Panc1 (cell line): Measurements from ENCODE around the gene ARHGEF25. TPM values are rescaled to one million over a fixed set of nuclear protein-coding genes. Genes with fewer than 3 reads are reported as not detected.

Experiments used
- ATAC-seq: fragments of 200-7000 bp; cut with Tn5 transposase; 2 replicates; pipeline ENCODE4 v1.9.1; 2020; ENCODE audit warnings: mild to moderate bottlenecking, moderate library complexity
- BruUV-seq: library from RNA; stranded (reverse); fragments of 400-500 nt; replicated peaks from 2 replicates; lab custom pipeline; 2021; lab: Mats Ljungman, UMichigan
- CTCF ChIA-PET: fragments of 300-600 bp; sonication (Branson Sonifier 250); formaldehyde crosslinking; loops from one replicate; lab custom pipeline; 2022; ENCODE audit warnings: antibody characterized with exemption; lab: Charles Lee
- POLR2A ChIA-PET: fragments of 300-600 bp; sonication (Branson Sonifier 250); formaldehyde crosslinking; loops from one replicate; lab custom pipeline; 2022; ENCODE audit warnings: antibody characterized with exemption; lab: Charles Lee
- DNase-seq: peaks from one replicate; pipeline ENCODE4 v3.0.0-alpha.2; 2010; ENCODE audit warnings: low read depth, low spot score
- H3K27ac ChIP-seq: 2 replicates; pipeline ENCODE4 v1.5.1; 2011; ENCODE audit warnings: mild to moderate bottlenecking, low read length, inconsistent platforms
- H3K27me3 ChIP-seq: fragments of 200-500 bp; sonication (Bioruptor generic); 2 replicates; pipeline ENCODE4 v1.6.0; 2014; ENCODE audit warnings: low read length, inconsistent platforms; ENCODE audit not compliant: control insufficient read depth, insufficient read depth
- H3K36me3 ChIP-seq: fragments of 200-500 bp; sonication (Bioruptor generic); 2 replicates; pipeline ENCODE4 v1.5.1; 2014; ENCODE audit warnings: inconsistent platforms, mild to moderate bottlenecking, low read length, moderate library complexity; ENCODE audit not compliant: control insufficient read depth, insufficient read depth
- H3K4me1 ChIP-seq: 2 replicates; pipeline ENCODE4 v1.5.1; 2011; ENCODE audit warnings: inconsistent platforms, mild to moderate bottlenecking, low read length, moderate library complexity; ENCODE audit not compliant: control insufficient read depth, insufficient read depth
- H3K4me3 ChIP-seq, 2 experiments: 2 replicates each; pipeline ENCODE4 v1.5.1; 2011 to 2012; ENCODE audit warnings: low read depth in 2 of 2, low read length in 2 of 2, mild to moderate bottlenecking in 2 of 2, inconsistent platforms in 1 of 2, moderate library complexity in 1 of 2
- H3K9me3 ChIP-seq: fragments of 200-500 bp; sonication (Bioruptor generic); 2 replicates; pipeline ENCODE4 v1.5.1; 2014; ENCODE audit warnings: low read depth, mild to moderate bottlenecking, inconsistent platforms, low read length, moderate library complexity; ENCODE audit not compliant: control insufficient read depth, insufficient read depth
- CTCF ChIP-seq: fragments of 450-650 bp; IDR thresholded peaks from 2 replicates; pipeline ENCODE4 v1.5.1; 2017; ENCODE audit warnings: mild to moderate bottlenecking
- POLR2AphosphoS5 ChIP-seq: IDR thresholded peaks from 2 replicates; pipeline ENCODE4 v1.6.1; 2012; ENCODE audit warnings: mild to moderate bottlenecking, low read depth, low read length, moderate library complexity
- REST ChIP-seq, 2 experiments: IDR thresholded peaks; 2 replicates each; pipeline ENCODE4 v1.6.1; 2011 to 2012; ENCODE audit warnings: low read depth in 2 of 2, control low read depth in 1 of 2, low read length in 1 of 2, mild to moderate bottlenecking in 1 of 2, moderate library complexity in 1 of 2; ENCODE audit not compliant: insufficient read depth in 1 of 2
- SIN3A ChIP-seq: IDR thresholded peaks from 2 replicates; pipeline ENCODE4 v1.6.1; 2012; ENCODE audit warnings: low read depth, mild to moderate bottlenecking, low read length, moderate library complexity, borderline replicate concordance; ENCODE audit not compliant: insufficient read depth
- TCF7L2 ChIP-seq: IDR thresholded peaks from 2 replicates; pipeline ENCODE4 v1.6.1; 2011; ENCODE audit warnings: mild to moderate bottlenecking, low read depth, low read length, inconsistent platforms
- in situ Hi-C: cut with HindIII; loops from 2 replicates; pipeline ENCODE4 v1.10.0; 2016; ENCODE audit warnings: low sequenced_read_pairs, low pct_unique_long_range_greater_than_20kb
- intact Hi-C: fragments of 100-400 bp; cut with micrococcal nuclease; formaldehyde crosslinking; loops from one replicate; pipeline ENCODE4 v1.10.0; 2022; ENCODE audit not compliant: unreplicated experiment
- total RNA-seq: library from RNA; stranded (reverse); gene quantifications from one replicate; pipeline ENCODE4 v1.2.1, GENCODE V29; 2021; ENCODE audit not compliant: unreplicated experiment

The ARHGEF25 gene
- total RNA-seq, 1 experiment from 2014 or later: 10.5 TPM

- in situ Hi-C loops: no loop called here
- no peak overlapping the region for H3K27ac ChIP-seq
- no peak overlapping the region for H3K4me3 ChIP-seq
- ChIA-PET CTCF (no interaction called here), POLR2A (interaction anchor here (0.6 to 0.7 kb wide), 2 partner anchors 13 to 97 kb away, joined by 3 to 5 read pairs; no protein-coding TSS in a partner anchor)
- H3K9me3 ChIP-seq: no peaks in the 10 kb centered on the region
- H3K4me1 ChIP-seq: peaks cover 5% of the 10 kb centered on the region
- TF ChIP-seq SIN3A (no peak), REST (IDR thresholded peaks at IDR 0.05; ENCODE audit: insufficient read depth in 1 of 2, low read depth in 2 of 2, low read length in 1 of 2) (no peak), POLR2AphosphoS5 (no peak), TCF7L2 (no peak), CTCF (no peak; the same call in 1 of the 2 replicates)
- no TSS peak for BruUV-seq
- H3K36me3 ChIP-seq: no peaks in the 10 kb centered on the region
- DNase-seq: no peak
- intact Hi-C loops: no loop called here
- no peak for ATAC-seq
- H3K27me3 ChIP-seq: no peaks in the 10 kb centered on the region; the same call in 1 of the 2 replicates
These were observed 26.1 kb downstream of the ARHGEF25 start for GRCh38 chr12:57637364-57637763.

GRCh38 chr12:57638096-57638495 lies 26.9 kb downstream of the ARHGEF25 start:
- POLR2A ChIA-PET: interaction anchor here (0.6 kb wide), 1 partner anchor 152 kb away, joined by 5 read pairs; no protein-coding TSS in a partner anchor
- Histone ChIP-seq H3K4me1 (peaks cover 5% of the 10 kb centered on the region), H3K27me3 (no peaks in the 10 kb centered on the region; the same call in 1 of the 2 replicates), H3K36me3 (no peaks in the 10 kb centered on the region), H3K9me3 (no peaks in the 10 kb centered on the region), H3K4me3 (no peak overlapping the region), H3K27ac (no peak overlapping the region)
- TF ChIP-seq POLR2AphosphoS5: no peak
- TF ChIP-seq TCF7L2: no peak
- no peak for TF ChIP-seq CTCF
- no peak for TF ChIP-seq SIN3A
- TF ChIP-seq REST (IDR thresholded peaks at IDR 0.05; ENCODE audit: insufficient read depth in 1 of 2, low read depth in 2 of 2, low read length in 1 of 2): no peak
- no peak for ATAC-seq
- BruUV-seq: no TSS peak
- DNase-seq: no peak
- intact Hi-C loops (no loop called here), in situ Hi-C loops (no loop called here)
- CTCF ChIA-PET: interaction anchor here (0.6 to 0.7 kb wide), 2 partner anchors 133 to 156 kb away, joined by 3 read pairs; no protein-coding TSS in a partner anchor
